GM21526 (cell line): ENCODE results near the gene PADI3.

Experiments
- ATAC-seq: cut with Tn5 transposase; IDR thresholded peaks from one replicate; pipeline ENCODE4 v1.9.1; 2021; ENCODE audit warnings: moderate library complexity; ENCODE audit not compliant: unreplicated experiment, low FRiP score

The PADI3 gene

GRCh38 chr1:17214876-17215544, 33.9 kb upstream of the PADI3 start:
- ATAC-seq, result no peak

GRCh38 chr1:17215545-17215890, 33.4 kb upstream of the PADI3 start:
- no peak for ATAC-seq

- ATAC-seq, result no peak
Observed at GRCh38 chr1:17216078-17216477, 32.8 kb upstream of the PADI3 start.

GRCh38 chr1:17217607-17218006, 31.3 kb upstream of the PADI3 start:
- no peak for ATAC-seq

GRCh38 chr1:17218939-17219338, 30.0 kb upstream of the PADI3 start:
- ATAC-seq, result no peak

GRCh38 chr1:17220287-17220686, 28.6 kb upstream of the PADI3 start:
- ATAC-seq, result no peak

- no peak for ATAC-seq
Observed at GRCh38 chr1:17222557-17222956, 26.3 kb upstream of the PADI3 start.

GRCh38 chr1:17224434-17224833, 24.5 kb upstream of the PADI3 start:
- ATAC-seq, result no peak

GRCh38 chr1:17225140-17225539, 23.8 kb upstream of the PADI3 start:
- ATAC-seq, result no peak

GRCh38 chr1:17227358-17227915, 21.5 kb upstream of the PADI3 start:
- ATAC-seq, result no peak

GRCh38 chr1:17228619-17229018, 20.3 kb upstream of the PADI3 start:
- no peak for ATAC-seq

GRCh38 chr1:17229379-17229778, 19.5 kb upstream of the PADI3 start:
- no peak for ATAC-seq

GRCh38 chr1:17230106-17230505, 18.8 kb upstream of the PADI3 start:
- ATAC-seq, result no peak

- no peak for ATAC-seq
Observed at GRCh38 chr1:17230671-17231310, 18.1 kb upstream of the PADI3 start.

GRCh38 chr1:17232759-17233661, 15.9 kb upstream of the PADI3 start:
- no peak for ATAC-seq

GRCh38 chr1:17233675-17234320, 15.1 kb upstream of the PADI3 start:
- no peak for ATAC-seq

- ATAC-seq, result no peak
Observed at GRCh38 chr1:17234405-17234804, 14.5 kb upstream of the PADI3 start.

- no peak for ATAC-seq
Observed at GRCh38 chr1:17235135-17235885, 13.6 kb upstream of the PADI3 start.

- ATAC-seq, result no peak
Observed at GRCh38 chr1:17236779-17237560, 11.9 kb upstream of the PADI3 start.
